Uterus (tissue), 4 donors: ENCODE results near the gene RBM3. TPM values are rescaled to one million over a fixed set of nuclear protein-coding genes. Genes with fewer than 3 reads are reported as not detected.
A peak's percentile ranks its signal among the peaks of the same experiment; 100 is the strongest.

Source experiments
- DNase-seq, 2 donors: peaks; one replicate each; pipeline ENCODE4 v3.0.0-alpha.2; 2019 to 2020
- H3K27ac ChIP-seq, 2 donors: fragments of 200-600 bp; sonication (generic); 1 replicate in 1 of 2; 2 replicates in 1 of 2; pipeline ENCODE4 v1.5.1; 2016 to 2018
- H3K27me3 ChIP-seq, 2 donors: fragments of 200-600 bp; sonication (generic); one replicate each; pipeline ENCODE4 v1.5.1; 2018 to 2019; ENCODE audit warnings: control low read depth in 1 of 2
- H3K36me3 ChIP-seq, 2 donors: fragments of 200-600 bp; sonication (generic); one replicate each; pipeline ENCODE4 v1.5.1; 2019; ENCODE audit warnings: control low read depth in 1 of 2
- H3K4me1 ChIP-seq, 2 donors: fragments of 200-600 bp; sonication (generic); one replicate each; pipeline ENCODE4 v1.5.1; 2018 to 2019; ENCODE audit warnings: control low read depth in 1 of 2
- H3K4me3 ChIP-seq, 2 donors: fragments of 200-600 bp; sonication (generic); 1 replicate in 1 of 2; 2 replicates in 1 of 2; pipeline ENCODE4 v1.5.1; 2018 to 2019; ENCODE audit warnings: mild to moderate bottlenecking in 1 of 2
- H3K9me3 ChIP-seq, 2 donors: fragments of 200-600 bp; sonication (generic); one replicate each; pipeline ENCODE4 v1.5.1; 2019; ENCODE audit warnings: control low read depth in 1 of 2
- POLR2A ChIP-seq, 2 donors: fragments of 450-650 bp; IDR thresholded peaks; one replicate each; pipeline ENCODE4 v1.6.1; 2016; ENCODE audit warnings: antibody characterized with exemption in 2 of 2, mild to moderate bottlenecking in 1 of 2, moderate library complexity in 1 of 2
- intact Hi-C: fragments of 100-400 bp; cut with DNase I; formaldehyde crosslinking; loops from one replicate; pipeline ENCODE4 v1.15.1; 2023; ENCODE audit warnings: low total_unique reads
- total RNA-seq, 4 donors: library from RNA; depleted of rRNA in 3 of 4; stranded (reverse); fragments of >200 nt in 3 of 4; gene quantifications; one replicate each; pipeline versions ENCODE4 v1.1.0 to v1.2.4, GENCODE V29; 2014 to 2023
- TF ChIP-seq, protein P1 (sequence below), 4 experiments: fragments of 200-600 bp in 2 of 4; fragments of 450-650 bp in 2 of 4; sonication (generic) in 2 of 4; IDR thresholded peaks; one replicate each; pipeline ENCODE4 v1.5.1; 2016 to 2019; ENCODE audit warnings: antibody characterized with exemption in 4 of 4, mild to moderate bottlenecking in 2 of 4, moderate library complexity in 1 of 4
- donor health status: DM: yes; HTN: yes; CAD: no.

Gene RBM3
- total RNA-seq, 4 donors from 2014 or later = 52.3 to 239 (median 205) TPM

DNA sequence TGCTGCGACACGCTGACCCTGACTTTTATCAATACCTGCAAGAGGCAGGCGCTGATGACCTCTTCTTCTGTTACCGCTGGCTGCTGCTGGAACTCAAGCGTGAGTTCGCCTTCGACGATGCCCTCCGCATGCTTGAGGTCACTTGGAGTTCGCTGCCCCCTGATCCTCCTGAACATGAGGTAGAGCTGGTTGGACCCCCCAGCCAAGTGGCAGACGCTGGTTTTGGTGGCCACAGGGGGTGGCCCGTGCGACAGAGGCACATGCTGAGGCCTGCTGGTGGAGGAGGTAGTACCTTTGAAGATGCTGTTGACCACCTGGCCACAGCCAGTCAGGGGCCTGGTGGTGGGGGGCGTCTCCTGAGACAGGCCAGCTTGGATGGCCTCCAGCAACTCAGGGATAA, 14.2 kb upstream of the RBM3 start:
- no peaks in the 10 kb centered on the region for H3K27me3 ChIP-seq
- H3K4me1 ChIP-seq = no peaks in the 10 kb centered on the region
- no peak for DNase-seq
- intact Hi-C loops = no loop called here
- H3K4me3 ChIP-seq = no peak overlapping the region
- no peaks in the 10 kb centered on the region for H3K36me3 ChIP-seq
- H3K27ac ChIP-seq = no peak overlapping the region
- no peaks in the 10 kb centered on the region for H3K9me3 ChIP-seq
- TF ChIP-seq, protein P1, sequence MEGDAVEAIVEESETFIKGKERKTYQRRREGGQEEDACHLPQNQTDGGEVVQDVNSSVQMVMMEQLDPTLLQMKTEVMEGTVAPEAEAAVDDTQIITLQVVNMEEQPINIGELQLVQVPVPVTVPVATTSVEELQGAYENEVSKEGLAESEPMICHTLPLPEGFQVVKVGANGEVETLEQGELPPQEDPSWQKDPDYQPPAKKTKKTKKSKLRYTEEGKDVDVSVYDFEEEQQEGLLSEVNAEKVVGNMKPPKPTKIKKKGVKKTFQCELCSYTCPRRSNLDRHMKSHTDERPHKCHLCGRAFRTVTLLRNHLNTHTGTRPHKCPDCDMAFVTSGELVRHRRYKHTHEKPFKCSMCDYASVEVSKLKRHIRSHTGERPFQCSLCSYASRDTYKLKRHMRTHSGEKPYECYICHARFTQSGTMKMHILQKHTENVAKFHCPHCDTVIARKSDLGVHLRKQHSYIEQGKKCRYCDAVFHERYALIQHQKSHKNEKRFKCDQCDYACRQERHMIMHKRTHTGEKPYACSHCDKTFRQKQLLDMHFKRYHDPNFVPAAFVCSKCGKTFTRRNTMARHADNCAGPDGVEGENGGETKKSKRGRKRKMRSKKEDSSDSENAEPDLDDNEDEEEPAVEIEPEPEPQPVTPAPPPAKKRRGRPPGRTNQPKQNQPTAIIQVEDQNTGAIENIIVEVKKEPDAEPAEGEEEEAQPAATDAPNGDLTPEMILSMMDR (IDR thresholded peaks at IDR 0.05) = no peak
- no peak for TF ChIP-seq POLR2A (IDR thresholded peaks at IDR 0.05)

DNA sequence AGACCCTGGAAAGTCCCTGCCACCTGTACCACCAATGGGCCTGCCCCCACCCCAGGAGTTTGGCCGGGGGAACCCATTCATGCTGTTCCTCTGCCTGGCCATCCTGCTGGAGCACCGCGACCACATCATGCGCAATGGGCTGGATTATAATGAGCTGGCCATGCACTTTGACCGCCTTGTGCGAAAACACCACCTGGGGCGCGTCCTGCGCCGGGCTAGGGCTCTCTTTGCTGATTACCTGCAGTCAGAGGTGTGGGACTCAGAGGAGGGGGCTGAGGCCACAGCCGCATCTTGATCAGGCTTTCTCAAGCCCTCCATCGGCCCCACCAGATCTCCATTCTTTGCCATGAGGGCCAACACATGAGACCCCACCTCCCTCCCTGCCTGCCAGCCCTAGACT, 13.6 kb upstream of the RBM3 start:
- intact Hi-C loops = no loop called here
- no peaks in the 10 kb centered on the region for H3K9me3 ChIP-seq
- H3K36me3 ChIP-seq = no peaks in the 10 kb centered on the region
- TF ChIP-seq, protein P1 (IDR thresholded peaks at IDR 0.05) = no peak
- no peak for TF ChIP-seq POLR2A (IDR thresholded peaks at IDR 0.05)
- H3K27ac ChIP-seq = no peak overlapping the region
- H3K27me3 ChIP-seq = no peaks in the 10 kb centered on the region
- H3K4me3 ChIP-seq = no peak overlapping the region
- DNase-seq = no peak
- no peaks in the 10 kb centered on the region for H3K4me1 ChIP-seq

DNA sequence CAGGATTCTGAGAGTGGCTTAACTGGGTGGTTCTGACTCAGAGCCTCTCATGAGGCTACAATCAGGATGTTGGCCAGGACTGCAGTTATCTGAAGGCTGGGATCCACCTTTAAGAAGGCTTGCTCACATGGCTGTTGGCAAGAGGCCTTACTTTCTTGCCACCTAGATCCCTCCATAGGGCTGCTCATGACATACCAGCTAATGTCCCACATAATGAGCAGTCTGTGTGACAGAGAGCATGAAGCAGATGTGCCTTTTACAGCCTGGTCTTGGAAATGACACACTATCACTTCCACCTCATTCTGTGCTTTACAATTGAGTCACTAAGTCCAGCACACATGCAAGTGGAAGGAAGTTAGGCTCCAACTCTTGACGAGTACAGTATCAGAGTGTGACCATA, 4.3 kb upstream of the RBM3 start:
- Histone ChIP-seq H3K27ac (no peak overlapping the region), H3K27me3 (no peaks in the 10 kb centered on the region), H3K9me3 (no peaks in the 10 kb centered on the region), H3K36me3 (no peaks in the 10 kb centered on the region), H3K4me3 (no peak overlapping the region), H3K4me1 (no peaks in the 10 kb centered on the region)
- intact Hi-C loops = no loop called here
- TF ChIP-seq, protein P1 (IDR thresholded peaks at IDR 0.05) = no peak
- no peak for TF ChIP-seq POLR2A (IDR thresholded peaks at IDR 0.05)
- DNase-seq = no peak

DNA sequence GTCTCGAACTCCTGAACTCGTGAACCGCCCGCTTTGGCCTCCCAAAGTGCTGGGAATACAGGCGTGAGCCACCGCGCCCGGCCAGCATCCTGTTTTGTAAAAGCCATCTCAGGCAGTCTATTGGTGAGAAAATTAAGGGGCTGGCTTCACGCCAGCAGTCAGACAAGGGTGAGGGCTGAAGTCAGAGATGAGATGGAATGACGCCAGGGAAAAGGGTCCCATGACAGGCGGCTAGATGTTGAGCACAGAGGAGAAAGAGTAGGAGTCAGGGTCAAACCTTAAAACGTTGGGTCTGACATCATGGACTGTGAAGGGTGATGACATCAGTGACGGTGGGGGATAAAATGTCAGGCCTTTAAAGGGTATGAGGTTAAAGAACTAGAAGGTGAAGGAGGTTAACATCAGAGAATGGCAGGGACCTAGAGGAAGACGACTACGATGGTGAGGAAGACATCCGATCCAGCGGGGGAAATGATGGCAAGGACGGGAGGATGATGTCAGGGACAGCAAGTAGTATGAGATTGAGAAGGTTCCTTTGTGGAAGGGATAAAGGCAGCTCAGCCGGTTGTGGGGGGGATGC, 504 bp upstream of the RBM3 start:
- intact Hi-C loops = no loop called here
- peak overlapping the region; percentile 50 to 74 for H3K4me3 ChIP-seq
- peak; percentile 37 to 48 for DNase-seq
- H3K27ac ChIP-seq = peak overlapping the region; percentile 93 to 98
- TF ChIP-seq, protein P1 (IDR thresholded peaks at IDR 0.05) = no peak
- TF ChIP-seq POLR2A (IDR thresholded peaks at IDR 0.05) = no peak
- no peaks in the 10 kb centered on the region for H3K9me3 ChIP-seq
- H3K4me1 ChIP-seq = no peaks in the 10 kb centered on the region
- H3K36me3 ChIP-seq = no peaks in the 10 kb centered on the region
- no peaks in the 10 kb centered on the region for H3K27me3 ChIP-seq

DNA sequence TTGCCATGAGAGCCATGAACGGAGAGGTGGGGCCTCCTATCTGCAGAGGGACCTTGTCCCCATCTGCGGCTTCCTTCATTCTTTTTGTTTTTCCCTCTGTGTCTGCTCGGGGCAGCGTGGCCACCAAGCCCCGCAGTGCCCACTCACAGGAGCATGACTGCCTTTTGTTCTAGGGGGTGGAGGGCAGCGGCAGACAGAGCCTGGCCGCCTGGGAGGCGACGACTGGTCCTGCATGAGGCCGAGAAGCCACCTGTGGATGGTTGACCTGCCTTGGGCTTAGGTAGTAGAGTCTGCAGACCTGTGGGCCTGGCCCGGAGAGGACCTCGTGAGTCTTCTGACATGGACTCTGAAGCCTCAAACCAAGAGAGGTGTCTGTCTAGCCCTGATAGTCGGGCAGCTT, 1.4 kb downstream of the RBM3 start:
- DNase-seq = no peak
- no peaks in the 10 kb centered on the region for H3K4me1 ChIP-seq
- H3K27ac ChIP-seq = peak overlapping the region; percentile 93 to 98
- no peaks in the 10 kb centered on the region for H3K27me3 ChIP-seq
- H3K36me3 ChIP-seq = no peaks in the 10 kb centered on the region
- TF ChIP-seq POLR2A (IDR thresholded peaks at IDR 0.05) = no peak
- TF ChIP-seq, protein P1 (IDR thresholded peaks at IDR 0.05) = no peak
- intact Hi-C loops = no loop called here
- H3K9me3 ChIP-seq = no peaks in the 10 kb centered on the region
- peak overlapping the region in 1 of 2 donors; percentile 50 for H3K4me3 ChIP-seq
